Fibroblast of lung (primary cell): ENCODE results near the gene ASIC1.

Source experiments
- EZH2 ChIP-seq: IDR thresholded peaks from 2 replicates; pipeline ENCODE4 v1.5.1; 2012; ENCODE audit warnings: low read length, control low read depth, mild to moderate bottlenecking; ENCODE audit errors: missing control alignments
- TF ChIP-seq, protein P1 (sequence below), 2 donors: IDR thresholded peaks in 1 of 2; conservative IDR thresholded peaks in 1 of 2; 1 replicate in 1 of 2; 2 replicates in 1 of 2; pipeline ENCODE4 v1.5.1; 2011 to 2012; ENCODE audit warnings: low read length in 2 of 2, control low read depth in 1 of 2, inconsistent platforms in 1 of 2, low read depth in 1 of 2, mild to moderate bottlenecking in 1 of 2

- TF ChIP-seq, protein P1, sequence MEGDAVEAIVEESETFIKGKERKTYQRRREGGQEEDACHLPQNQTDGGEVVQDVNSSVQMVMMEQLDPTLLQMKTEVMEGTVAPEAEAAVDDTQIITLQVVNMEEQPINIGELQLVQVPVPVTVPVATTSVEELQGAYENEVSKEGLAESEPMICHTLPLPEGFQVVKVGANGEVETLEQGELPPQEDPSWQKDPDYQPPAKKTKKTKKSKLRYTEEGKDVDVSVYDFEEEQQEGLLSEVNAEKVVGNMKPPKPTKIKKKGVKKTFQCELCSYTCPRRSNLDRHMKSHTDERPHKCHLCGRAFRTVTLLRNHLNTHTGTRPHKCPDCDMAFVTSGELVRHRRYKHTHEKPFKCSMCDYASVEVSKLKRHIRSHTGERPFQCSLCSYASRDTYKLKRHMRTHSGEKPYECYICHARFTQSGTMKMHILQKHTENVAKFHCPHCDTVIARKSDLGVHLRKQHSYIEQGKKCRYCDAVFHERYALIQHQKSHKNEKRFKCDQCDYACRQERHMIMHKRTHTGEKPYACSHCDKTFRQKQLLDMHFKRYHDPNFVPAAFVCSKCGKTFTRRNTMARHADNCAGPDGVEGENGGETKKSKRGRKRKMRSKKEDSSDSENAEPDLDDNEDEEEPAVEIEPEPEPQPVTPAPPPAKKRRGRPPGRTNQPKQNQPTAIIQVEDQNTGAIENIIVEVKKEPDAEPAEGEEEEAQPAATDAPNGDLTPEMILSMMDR (conservative IDR thresholded peaks at IDR 0.05 in 1 of 2, IDR thresholded peaks at IDR 0.05 in 1 of 2; ENCODE audit: low read depth in 1 of 2, low read length in 2 of 2) = no peak
- TF ChIP-seq EZH2 = no peak
Measured at GRCh38 chr12:50102646-50103309, 45.4 kb downstream of the ASIC1 start.
